D721Med (cell line): ENCODE measurements around the gene ERICH6.

Experiments used
- DNase-seq: peaks from one replicate; pipeline ENCODE4 v3.0.0; 2011; ENCODE audit warnings: low spot score; ENCODE audit not compliant: insufficient read length
- FAIRE-seq: peaks from 2 replicates; lab custom pipeline; 2011; peaks lifted over from hg19 to GRCh38; lab: Jason Lieb, UNC
- CTCF ChIP-seq: IDR thresholded peaks from 2 replicates; pipeline ENCODE4 v1.5.1; 2012; ENCODE audit warnings: mild to moderate bottlenecking, control low read depth; ENCODE audit not compliant: insufficient read depth; ENCODE audit errors: missing control alignments

The ERICH6 gene

GRCh38 chr3:150725548-150725947, 21.8 kb upstream of the ERICH6 start:
- FAIRE-seq, result no peak
- DNase-seq, result no peak
- TF ChIP-seq CTCF, result no peak

GRCh38 chr3:150723946-150724345, 20.2 kb upstream of the ERICH6 start:
- FAIRE-seq, result no peak
- no peak for TF ChIP-seq CTCF
- no peak for DNase-seq

- FAIRE-seq (no peak), DNase-seq (no peak)
- TF ChIP-seq CTCF, result no peak
These were observed 18.5 kb upstream of the ERICH6 start for GRCh38 chr3:150722267-150722666.

GRCh38 chr3:150721285-150722130, 17.8 kb upstream of the ERICH6 start:
- DNase-seq, result peak; percentile 36

GRCh38 chr3:150720444-150720843, 16.7 kb upstream of the ERICH6 start:
- FAIRE-seq, result no peak
- TF ChIP-seq CTCF, result no peak
- DNase-seq, result no peak

More at GRCh38 chr3:150721285-150722130, 17.8 kb upstream of the ERICH6 start:
- FAIRE-seq, result peak; percentile 35
- peak; percentile 95 for TF ChIP-seq CTCF

GRCh38 chr3:150710097-150710496, 6.4 kb upstream of the ERICH6 start:
- no peak for TF ChIP-seq CTCF
- DNase-seq (no peak), FAIRE-seq (no peak)

- DNase-seq (no peak), FAIRE-seq (no peak)
- TF ChIP-seq CTCF, result no peak
These were observed 393 bp downstream of the ERICH6 start for GRCh38 chr3:150703299-150703755.
